GM12865 (cell line): Measurements from ENCODE around the gene TRIM6.
A peak's percentile ranks its signal among the peaks of the same experiment; 100 is the strongest.

ENCODE experiments used
- DNase-seq: peaks from one replicate; pipeline ENCODE4 v3.0.0; 2010; ENCODE audit warnings: low read depth
- H3K4me3 ChIP-seq: 2 replicates; pipeline ENCODE4 v1.5.1; 2011; ENCODE audit warnings: mild to moderate bottlenecking, low read depth, low read length, control low read depth
- TF ChIP-seq, protein P1 (sequence below): IDR thresholded peaks from 2 replicates; pipeline ENCODE4 v1.5.1; 2011; ENCODE audit warnings: low read length, control low read depth, low read depth, inconsistent platforms; ENCODE audit not compliant: insufficient read depth; ENCODE audit errors: missing control alignments

TRIM6 gene, protein sequence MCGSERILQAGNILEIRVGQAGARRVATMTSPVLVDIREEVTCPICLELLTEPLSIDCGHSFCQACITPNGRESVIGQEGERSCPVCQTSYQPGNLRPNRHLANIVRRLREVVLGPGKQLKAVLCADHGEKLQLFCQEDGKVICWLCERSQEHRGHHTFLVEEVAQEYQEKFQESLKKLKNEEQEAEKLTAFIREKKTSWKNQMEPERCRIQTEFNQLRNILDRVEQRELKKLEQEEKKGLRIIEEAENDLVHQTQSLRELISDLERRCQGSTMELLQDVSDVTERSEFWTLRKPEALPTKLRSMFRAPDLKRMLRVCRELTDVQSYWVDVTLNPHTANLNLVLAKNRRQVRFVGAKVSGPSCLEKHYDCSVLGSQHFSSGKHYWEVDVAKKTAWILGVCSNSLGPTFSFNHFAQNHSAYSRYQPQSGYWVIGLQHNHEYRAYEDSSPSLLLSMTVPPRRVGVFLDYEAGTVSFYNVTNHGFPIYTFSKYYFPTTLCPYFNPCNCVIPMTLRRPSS

DNA sequence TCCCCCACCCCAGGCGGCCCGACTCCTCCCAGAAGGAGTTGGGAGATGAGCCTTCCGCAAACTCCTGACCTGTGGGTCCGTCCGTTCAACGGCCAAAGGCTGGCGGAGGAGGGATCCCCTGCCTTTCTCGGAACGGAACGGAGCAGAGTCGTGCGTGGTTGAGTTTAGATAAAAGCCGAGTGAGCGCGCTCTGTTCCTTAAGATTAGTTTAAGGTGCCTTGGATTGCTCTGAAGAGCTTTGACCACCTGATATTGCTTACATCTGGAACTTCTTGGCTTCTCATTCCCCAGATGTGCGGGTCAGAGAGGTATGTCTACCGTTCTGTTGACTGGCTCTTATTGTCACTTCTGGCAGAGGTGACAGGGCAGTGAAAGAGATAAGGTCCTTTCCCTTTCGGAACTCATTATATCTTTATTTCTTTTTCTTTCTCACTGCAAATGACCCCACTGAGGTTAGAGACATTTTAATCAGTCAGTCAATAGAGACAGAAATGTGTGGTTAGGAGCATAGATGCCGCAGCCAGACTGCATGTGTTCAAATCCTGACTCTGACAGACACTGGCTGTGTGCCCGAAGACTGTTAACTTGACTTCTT, at the start of gene TRIM6:
Gene TRIM6, plus strand, starts transcription at position 31 of the 595 bp plus-strand sequence. Its CDS starts 261 bp downstream, at position 292.
- H3K4me3 ChIP-seq = peak within 1 kb of the TSS; percentile 72
- peak; percentile 56 for DNase-seq
- TF ChIP-seq, protein P1, sequence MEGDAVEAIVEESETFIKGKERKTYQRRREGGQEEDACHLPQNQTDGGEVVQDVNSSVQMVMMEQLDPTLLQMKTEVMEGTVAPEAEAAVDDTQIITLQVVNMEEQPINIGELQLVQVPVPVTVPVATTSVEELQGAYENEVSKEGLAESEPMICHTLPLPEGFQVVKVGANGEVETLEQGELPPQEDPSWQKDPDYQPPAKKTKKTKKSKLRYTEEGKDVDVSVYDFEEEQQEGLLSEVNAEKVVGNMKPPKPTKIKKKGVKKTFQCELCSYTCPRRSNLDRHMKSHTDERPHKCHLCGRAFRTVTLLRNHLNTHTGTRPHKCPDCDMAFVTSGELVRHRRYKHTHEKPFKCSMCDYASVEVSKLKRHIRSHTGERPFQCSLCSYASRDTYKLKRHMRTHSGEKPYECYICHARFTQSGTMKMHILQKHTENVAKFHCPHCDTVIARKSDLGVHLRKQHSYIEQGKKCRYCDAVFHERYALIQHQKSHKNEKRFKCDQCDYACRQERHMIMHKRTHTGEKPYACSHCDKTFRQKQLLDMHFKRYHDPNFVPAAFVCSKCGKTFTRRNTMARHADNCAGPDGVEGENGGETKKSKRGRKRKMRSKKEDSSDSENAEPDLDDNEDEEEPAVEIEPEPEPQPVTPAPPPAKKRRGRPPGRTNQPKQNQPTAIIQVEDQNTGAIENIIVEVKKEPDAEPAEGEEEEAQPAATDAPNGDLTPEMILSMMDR = no peak

DNA sequence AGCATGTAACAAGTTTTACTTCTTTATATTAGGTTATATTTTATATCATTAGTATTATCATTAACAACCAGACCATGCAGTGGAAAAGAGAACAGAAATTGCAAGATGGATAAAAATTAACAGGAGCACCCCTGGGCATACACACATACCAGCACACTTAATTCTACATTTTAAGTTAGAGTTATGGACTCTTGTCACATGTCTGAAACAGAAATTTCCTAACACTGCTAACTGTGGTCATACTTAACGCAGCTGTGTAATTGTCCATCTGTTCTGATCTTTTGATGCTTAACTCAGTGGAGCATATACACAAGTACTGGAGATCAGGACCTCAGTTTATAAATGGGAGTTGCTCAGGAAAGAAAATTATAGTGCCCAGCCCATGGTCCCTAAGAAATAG, 48.5 kb upstream of the TRIM6 start:
- DNase-seq = no peak
- no peak overlapping the region for H3K4me3 ChIP-seq
- TF ChIP-seq, protein P1 = no peak

DNA sequence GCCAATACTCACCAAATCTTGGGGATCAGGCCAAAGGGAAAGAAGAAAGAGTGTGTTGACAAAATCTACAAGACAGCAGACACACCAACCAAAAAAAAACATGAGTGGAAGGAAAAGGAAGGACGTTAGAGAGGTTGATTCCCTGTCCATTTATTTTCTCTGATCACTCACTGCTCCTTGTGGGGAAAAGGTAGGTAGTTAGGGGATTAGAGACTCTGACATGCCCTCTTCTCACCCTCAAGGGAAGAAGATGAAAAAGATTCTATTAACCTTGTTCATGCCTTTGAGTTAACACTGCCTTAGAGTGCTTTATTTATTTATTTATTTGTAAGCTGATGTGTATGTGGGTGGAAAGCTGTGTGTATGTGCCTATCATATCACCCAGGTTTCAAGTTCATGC, 48.0 kb upstream of the TRIM6 start, which contains the start of gene OR52H1:
Gene OR52H1, minus strand, starts transcription at position 101 of the 400 bp plus-strand sequence. CDS start 3,035 bp downstream, outside the sequence.
- no peak within 1 kb of the TSS for H3K4me3 ChIP-seq
- no peak for DNase-seq
- TF ChIP-seq, protein P1 = no peak

DNA sequence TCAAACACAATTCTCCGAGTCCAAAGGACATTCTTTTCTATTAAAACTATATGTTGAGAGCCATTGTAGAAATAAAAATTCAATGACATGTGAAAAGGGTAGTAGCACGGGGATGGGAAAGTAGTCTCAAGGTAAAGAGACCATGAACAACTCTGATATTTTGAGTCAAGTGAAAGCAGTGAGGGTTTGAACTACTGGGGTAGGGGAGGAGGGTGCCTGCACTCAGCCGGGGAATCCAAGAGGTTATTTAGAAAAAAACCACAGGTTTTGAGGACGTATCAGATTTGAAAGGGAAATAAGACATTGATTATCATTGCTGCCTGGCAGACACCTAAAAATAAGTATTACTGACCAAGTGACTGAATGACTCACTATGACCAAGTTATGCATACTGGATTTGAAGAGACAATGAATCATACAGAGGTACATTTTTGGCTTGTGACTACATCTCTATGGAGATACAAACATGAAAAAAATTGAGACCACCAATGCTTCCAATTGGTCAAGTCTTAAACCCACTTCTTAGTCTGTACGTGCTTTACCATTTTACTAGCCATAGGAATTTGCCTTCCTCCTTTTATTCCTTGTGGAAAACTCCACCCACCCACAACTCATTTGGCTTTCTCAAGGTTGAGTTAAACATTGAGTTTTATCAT, 45.9 kb upstream of the TRIM6 start:
- no peak overlapping the region for H3K4me3 ChIP-seq
- TF ChIP-seq, protein P1 = no peak
- DNase-seq = peak; percentile 14

DNA sequence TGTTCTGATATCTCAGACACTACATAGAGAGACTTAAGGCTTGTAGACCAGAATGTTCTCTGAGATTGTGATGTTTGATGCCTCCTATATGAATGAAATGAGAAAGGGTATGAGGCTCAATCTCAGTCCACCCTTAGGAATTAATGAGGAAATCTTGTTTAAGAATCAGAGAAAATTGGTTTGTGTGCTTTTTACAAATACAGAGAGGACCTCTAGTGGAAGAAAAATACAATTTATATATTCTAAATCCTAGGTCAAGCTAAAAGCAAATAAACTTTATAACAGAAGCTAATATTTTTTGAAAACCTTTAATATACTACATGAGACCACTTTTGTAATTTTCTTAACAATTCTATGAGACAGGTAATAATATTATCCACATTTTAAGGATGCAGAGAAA, 43.1 kb upstream of the TRIM6 start:
- H3K4me3 ChIP-seq = no peak overlapping the region
- no peak for DNase-seq
- TF ChIP-seq, protein P1 = no peak

DNA sequence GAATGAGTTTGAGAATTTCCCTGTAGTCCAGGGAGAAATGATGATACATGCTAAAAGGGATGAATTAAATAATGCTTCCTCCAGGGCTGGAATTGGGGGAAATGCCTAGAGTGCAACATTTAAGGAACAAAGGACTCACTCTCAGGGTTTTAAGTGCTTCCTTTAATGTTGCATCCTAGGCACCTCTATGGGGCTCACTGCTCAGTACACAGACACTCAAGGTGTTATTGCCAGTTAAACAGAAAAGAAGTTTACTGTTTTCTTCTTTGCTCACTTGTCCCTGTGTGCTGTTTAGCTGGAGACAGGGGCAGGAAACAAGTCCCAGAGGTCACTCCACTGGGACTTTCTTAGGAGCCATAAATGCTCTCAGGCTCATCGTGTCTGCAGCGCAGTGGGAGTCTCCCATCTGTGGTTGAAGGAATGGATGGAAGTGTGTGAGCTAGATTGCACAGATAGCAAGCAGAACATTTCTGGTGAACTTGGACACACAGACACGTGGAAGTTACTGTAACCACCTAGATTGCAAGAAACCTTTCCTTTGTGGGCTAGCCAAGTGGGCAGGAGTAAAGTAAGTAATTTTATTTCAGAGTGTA, 39.7 kb upstream of the TRIM6 start:
- no peak for DNase-seq
- no peak overlapping the region for H3K4me3 ChIP-seq
- TF ChIP-seq, protein P1 = no peak
